ENCODE data around the gene PRKN.

- TF ChIP-seq REST (IDR thresholded peaks at IDR 0.05; ENCODE audit: borderline replicate concordance) = no peak
- no peak for TF ChIP-seq EP300 (conservative IDR thresholded peaks at IDR 0.05; ENCODE audit: poor library complexity, severe bottlenecking)
- TF ChIP-seq EZH2 (IDR thresholded peaks at IDR 0.05; ENCODE audit: borderline replicate concordance, insufficient read depth, low read length, poor library complexity, severe bottlenecking) = no peak
These were observed 851.3 kb downstream of the PRKN start for GRCh38 chr6:161876231-161876630.

Measured in neural cell (in vitro differentiated cells).